Sigmoid colon (tissue), 4 donors: ENCODE data around the gene ZBED4.

ENCODE experiments used
- EP300 ChIP-seq, 4 donors: sonication (generic); formaldehyde crosslinking; IDR thresholded peaks; one replicate each; pipeline ENCODE4 v1.6.1; 2017; ENCODE audit warnings: antibody characterized with exemption in 4 of 4
- POLR2A ChIP-seq, 2 donors: fragments of 450-650 bp; IDR thresholded peaks; one replicate each; pipeline ENCODE4 v1.6.1; 2016; ENCODE audit warnings: antibody characterized with exemption in 2 of 2, mild to moderate bottlenecking in 2 of 2, moderate library complexity in 2 of 2
- POLR2AphosphoS5 ChIP-seq, 4 donors: sonication (generic); formaldehyde crosslinking; IDR thresholded peaks; one replicate each; pipeline ENCODE4 v1.6.1; 2017; ENCODE audit warnings: antibody characterized with exemption in 4 of 4
- TF ChIP-seq, protein P1 (sequence below), 4 experiments: fragments of 450-650 bp in 3 of 4; fragments of 200-600 bp in 1 of 4; IDR thresholded peaks; one replicate each; pipeline ENCODE4 v1.5.1; 2016 to 2019; ENCODE audit warnings: antibody characterized with exemption in 4 of 4, mild to moderate bottlenecking in 3 of 4, moderate library complexity in 2 of 4

- TF ChIP-seq, protein P1, sequence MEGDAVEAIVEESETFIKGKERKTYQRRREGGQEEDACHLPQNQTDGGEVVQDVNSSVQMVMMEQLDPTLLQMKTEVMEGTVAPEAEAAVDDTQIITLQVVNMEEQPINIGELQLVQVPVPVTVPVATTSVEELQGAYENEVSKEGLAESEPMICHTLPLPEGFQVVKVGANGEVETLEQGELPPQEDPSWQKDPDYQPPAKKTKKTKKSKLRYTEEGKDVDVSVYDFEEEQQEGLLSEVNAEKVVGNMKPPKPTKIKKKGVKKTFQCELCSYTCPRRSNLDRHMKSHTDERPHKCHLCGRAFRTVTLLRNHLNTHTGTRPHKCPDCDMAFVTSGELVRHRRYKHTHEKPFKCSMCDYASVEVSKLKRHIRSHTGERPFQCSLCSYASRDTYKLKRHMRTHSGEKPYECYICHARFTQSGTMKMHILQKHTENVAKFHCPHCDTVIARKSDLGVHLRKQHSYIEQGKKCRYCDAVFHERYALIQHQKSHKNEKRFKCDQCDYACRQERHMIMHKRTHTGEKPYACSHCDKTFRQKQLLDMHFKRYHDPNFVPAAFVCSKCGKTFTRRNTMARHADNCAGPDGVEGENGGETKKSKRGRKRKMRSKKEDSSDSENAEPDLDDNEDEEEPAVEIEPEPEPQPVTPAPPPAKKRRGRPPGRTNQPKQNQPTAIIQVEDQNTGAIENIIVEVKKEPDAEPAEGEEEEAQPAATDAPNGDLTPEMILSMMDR (IDR thresholded peaks at IDR 0.05): no peak
- TF ChIP-seq EP300 (IDR thresholded peaks at IDR 0.05): no peak
- no peak for TF ChIP-seq POLR2A (IDR thresholded peaks at IDR 0.05)
- no peak for TF ChIP-seq POLR2AphosphoS5 (IDR thresholded peaks at IDR 0.05)
Measured at GRCh38 chr22:49862496-49862776, 8.8 kb downstream of the ZBED4 start.
